ENCODE measurements around the gene PSMB5. TPM values are rescaled to one million over a fixed set of nuclear protein-coding genes. Genes with fewer than 3 reads are reported as not detected.

PSMB5 gene
- total RNA-seq, 4 donors from 2014 or later, result 8.6 to 85.1 (median 42.5) TPM

- Histone ChIP-seq H3K4me1 (peaks cover 0 to 4% (median 0%) of the 10 kb centered on the region in 4 donors), H3K27me3 (no peaks in the 10 kb centered on the region), H3K36me3 (no peaks in the 10 kb centered on the region), H3K9me3 (no peaks in the 10 kb centered on the region), H3K4me3 (no peak overlapping the region), H3K27ac (no peak overlapping the region)
- in situ Hi-C loops (cut with MboI; ENCODE audit: low pct_ligation_motif_present in 1 of 4, low pct_unique_long_range_greater_than_20kb in 1 of 4, low sequenced_read_pairs in 3 of 4) (loop anchor here in 1 of 4 donors (5.0 kb wide), 1 partner anchor 60 kb away; no protein-coding TSS in a partner anchor), intact Hi-C loops (cut with DNase I; ENCODE audit: low total_unique reads) (no loop called here)
- no peak for TF ChIP-seq CTCF (IDR thresholded peaks at IDR 0.05)
- no peak for TF ChIP-seq POLR2A (IDR thresholded peaks at IDR 0.05)
- TF ChIP-seq POLR2AphosphoS5 (IDR thresholded peaks at IDR 0.05), result no peak
- no peak for TF ChIP-seq EP300 (IDR thresholded peaks at IDR 0.05; ENCODE audit: low read depth)
- 90 to 97% methylated on average over 7 to 8 of the region's 8 CpGs for WGBS, 2 donors (ENCODE audit: low coverage in 1 of 2)
- no peak for DNase-seq
Measured at GRCh38 chr14:22991852-22992251, 42.8 kb downstream of the PSMB5 start.

GRCh38 chr14:22987291-22987690, 47.4 kb downstream of the PSMB5 start:
- 82% methylated on average over 8 of the region's 8 CpGs; no CpG with 5 or more reads in 1 of the 2 donors for WGBS, 2 donors (ENCODE audit: low coverage in 1 of 2)
- Histone ChIP-seq H3K36me3 (no peaks in the 10 kb centered on the region), H3K4me3 (no peak overlapping the region), H3K27me3 (no peaks in the 10 kb centered on the region), H3K27ac (no peak overlapping the region), H3K4me1 (peaks cover 0 to 10% (median 4%) of the 10 kb centered on the region in 4 donors), H3K9me3 (no peaks in the 10 kb centered on the region)
- TF ChIP-seq POLR2A (IDR thresholded peaks at IDR 0.05) (no peak), POLR2AphosphoS5 (IDR thresholded peaks at IDR 0.05) (no peak), EP300 (IDR thresholded peaks at IDR 0.05; ENCODE audit: low read depth) (no peak), CTCF (IDR thresholded peaks at IDR 0.05) (no peak)
- intact Hi-C loops (cut with DNase I; ENCODE audit: low total_unique reads), result loop anchor here (2.0 kb wide), 1 partner anchor 72 kb away; no protein-coding TSS in a partner anchor
- in situ Hi-C loops (cut with MboI; ENCODE audit: low pct_ligation_motif_present in 1 of 4, low pct_unique_long_range_greater_than_20kb in 1 of 4, low sequenced_read_pairs in 3 of 4), result loop anchor here in 3 of 4 donors (5.0 to 10.0 kb wide), 2 partner anchors 65 to 78 kb away; no protein-coding TSS in a partner anchor
- DNase-seq, result no peak

- WGBS, 2 donors (ENCODE audit: low coverage in 1 of 2), result 23 to 26% methylated on average over 5 of the region's 5 CpGs
- DNase-seq, result peak; percentile 93
- H3K4me1 ChIP-seq, result peaks cover 0 to 17% (median 11%) of the 10 kb centered on the region in 4 donors
- no peaks in the 10 kb centered on the region for H3K36me3 ChIP-seq
- no peaks in the 10 kb centered on the region for H3K9me3 ChIP-seq
- H3K27ac ChIP-seq, result no peak overlapping the region
- no peak overlapping the region for H3K4me3 ChIP-seq
- peaks cover 7% of the 10 kb centered on the region for H3K27me3 ChIP-seq
- TF ChIP-seq EP300 (IDR thresholded peaks at IDR 0.05; ENCODE audit: low read depth), result no peak
- TF ChIP-seq CTCF (IDR thresholded peaks at IDR 0.05), result peak; percentile 86 to 94 (median 93)
- intact Hi-C loops (cut with DNase I; ENCODE audit: low total_unique reads) (loop anchor here (2.0 kb wide), 1 partner anchor 72 kb away; no protein-coding TSS in a partner anchor), in situ Hi-C loops (cut with MboI; ENCODE audit: low pct_ligation_motif_present in 1 of 4, low pct_unique_long_range_greater_than_20kb in 1 of 4, low sequenced_read_pairs in 3 of 4) (loop anchor here in 3 of 4 donors (5.0 to 10.0 kb wide), 2 partner anchors 66 to 78 kb away; no protein-coding TSS in a partner anchor)
Measured at GRCh38 chr14:22986508-22987054, 48.1 kb downstream of the PSMB5 start.

GRCh38 chr14:22985894-22986507, 48.7 kb downstream of the PSMB5 start:
- H3K27ac ChIP-seq, result no peak overlapping the region
- H3K27me3 ChIP-seq, result peaks cover 13% of the 10 kb centered on the region
- H3K4me3 ChIP-seq, result no peak overlapping the region
- no peak for DNase-seq
- H3K36me3 ChIP-seq, result no peaks in the 10 kb centered on the region
- 62 to 74% methylated on average over 2 of the region's 2 CpGs for WGBS, 2 donors (ENCODE audit: low coverage in 1 of 2)
- no peaks in the 10 kb centered on the region for H3K9me3 ChIP-seq
- H3K4me1 ChIP-seq, result peaks cover 0 to 22% (median 15%) of the 10 kb centered on the region in 4 donors
- TF ChIP-seq POLR2A (IDR thresholded peaks at IDR 0.05), result no peak
- TF ChIP-seq POLR2AphosphoS5 (IDR thresholded peaks at IDR 0.05), result no peak
- TF ChIP-seq EP300 (IDR thresholded peaks at IDR 0.05; ENCODE audit: low read depth), result no peak
- TF ChIP-seq CTCF (IDR thresholded peaks at IDR 0.05), result no peak
- in situ Hi-C loops (cut with MboI; ENCODE audit: low pct_ligation_motif_present in 1 of 4, low pct_unique_long_range_greater_than_20kb in 1 of 4, low sequenced_read_pairs in 3 of 4) (loop anchor here in 3 of 4 donors (5.0 to 10.0 kb wide), 2 partner anchors 66 to 79 kb away; no protein-coding TSS in a partner anchor), intact Hi-C loops (cut with DNase I; ENCODE audit: low total_unique reads) (loop anchor here (2.0 kb wide), 1 partner anchor 73 kb away; no protein-coding TSS in a partner anchor)
